Vagina (tissue), 2 donors: Measurements from ENCODE around the gene RTCB. TPM values are rescaled to one million over a fixed set of nuclear protein-coding genes. Genes with fewer than 3 reads are reported as not detected.

Source experiments
- DNase-seq, 2 donors: peaks; one replicate each; pipeline ENCODE4 v3.0.0-alpha.2; 2017; ENCODE audit errors: extremely low spot score in 2 of 2
- H3K27ac ChIP-seq: fragments of 200-600 bp; sonication (generic); one replicate; pipeline ENCODE4 v1.5.1; 2019
- H3K27me3 ChIP-seq: fragments of 200-600 bp; sonication (generic); one replicate; pipeline ENCODE4 v1.5.1; 2019
- H3K36me3 ChIP-seq, 2 donors: fragments of 200-600 bp; sonication (generic); one replicate each; pipeline ENCODE4 v1.5.1; 2017 to 2019
- H3K4me1 ChIP-seq: fragments of 200-600 bp; sonication (generic); one replicate; pipeline ENCODE4 v1.5.1; 2019
- H3K4me3 ChIP-seq, 2 donors: fragments of 200-600 bp; sonication (generic); 1 replicate in 1 of 2; 2 replicates in 1 of 2; pipeline ENCODE4 v1.5.1; 2016 to 2019
- H3K9me3 ChIP-seq: fragments of 200-600 bp; sonication (generic); one replicate; pipeline ENCODE4 v1.5.1; 2019
- CTCF ChIP-seq, 3 experiments: fragments of 450-650 bp in 2 of 3; fragments of 200-600 bp in 1 of 3; sonication (generic) in 1 of 3; IDR thresholded peaks; one replicate each; pipeline ENCODE4 v1.5.1; 2017 to 2019; ENCODE audit warnings: antibody characterized with exemption in 3 of 3, mild to moderate bottlenecking in 2 of 3, moderate library complexity in 2 of 3
- POLR2A ChIP-seq, 2 donors: fragments of 450-650 bp; IDR thresholded peaks; one replicate each; pipeline ENCODE4 v1.6.1; 2017; ENCODE audit warnings: antibody characterized with exemption in 2 of 2, mild to moderate bottlenecking in 2 of 2, moderate library complexity in 2 of 2
- POLR2AphosphoS5 ChIP-seq, 2 donors: sonication (generic); formaldehyde crosslinking; IDR thresholded peaks; one replicate each; pipeline ENCODE4 v1.9.0; 2017; ENCODE audit warnings: antibody characterized with exemption in 2 of 2, mild to moderate bottlenecking in 2 of 2, low read depth in 1 of 2; ENCODE audit not compliant: insufficient read depth in 1 of 2
- intact Hi-C: fragments of 100-400 bp; cut with DNase I; formaldehyde crosslinking; loops from one replicate; pipeline ENCODE4 v1.15.1; 2023
- total RNA-seq: library from RNA; depleted of rRNA; stranded (reverse); fragments of >200 nt; gene quantifications from one replicate; pipeline ENCODE4 v1.2.3, GENCODE V29; 2016

Gene RTCB
- total RNA-seq, 1 donor from 2014 or later, result 42.2 TPM

GRCh38 chr22:32417906-32418305 lies 5.9 kb upstream of the RTCB start:
- Histone ChIP-seq H3K4me1 (no peaks in the 10 kb centered on the region), H3K36me3 (no peaks in the 10 kb centered on the region)
- intact Hi-C loops, result no loop called here

GRCh38 chr22:32416556-32417085 lies 4.6 kb upstream of the RTCB start:
- H3K27ac ChIP-seq, result no peak overlapping the region
- H3K27me3 ChIP-seq, result no peaks in the 10 kb centered on the region
- H3K9me3 ChIP-seq, result no peaks in the 10 kb centered on the region
- no peak for DNase-seq
- H3K4me1 ChIP-seq, result peaks cover 6% of the 10 kb centered on the region
- intact Hi-C loops, result no loop called here
- no peak overlapping the region for H3K4me3 ChIP-seq
- TF ChIP-seq CTCF (IDR thresholded peaks at IDR 0.05) (no peak), POLR2AphosphoS5 (IDR thresholded peaks at IDR 0.05; ENCODE audit: insufficient read depth in 1 of 2, low read depth in 1 of 2) (no peak), POLR2A (IDR thresholded peaks at IDR 0.05) (no peak)
- no peaks in the 10 kb centered on the region for H3K36me3 ChIP-seq

More at GRCh38 chr22:32417906-32418305, 5.9 kb upstream of the RTCB start:
- Histone ChIP-seq H3K9me3 (no peaks in the 10 kb centered on the region), H3K4me3 (no peak overlapping the region), H3K27ac (no peak overlapping the region), H3K27me3 (no peaks in the 10 kb centered on the region)
- DNase-seq, result no peak
- TF ChIP-seq POLR2A (IDR thresholded peaks at IDR 0.05), result no peak
- TF ChIP-seq CTCF (IDR thresholded peaks at IDR 0.05), result no peak
- no peak for TF ChIP-seq POLR2AphosphoS5 (IDR thresholded peaks at IDR 0.05; ENCODE audit: insufficient read depth in 1 of 2, low read depth in 1 of 2)

- Histone ChIP-seq H3K4me3 (no peak overlapping the region), H3K27ac (no peak overlapping the region)
- DNase-seq, result no peak
These were observed 2.1 kb upstream of the RTCB start for GRCh38 chr22:32414191-32414590.

GRCh38 chr22:32413719-32414118 lies 1.7 kb upstream of the RTCB start:
- TF ChIP-seq POLR2AphosphoS5 (IDR thresholded peaks at IDR 0.05; ENCODE audit: insufficient read depth in 1 of 2, low read depth in 1 of 2), result no peak
- TF ChIP-seq POLR2A (IDR thresholded peaks at IDR 0.05), result no peak
- TF ChIP-seq CTCF (IDR thresholded peaks at IDR 0.05), result no peak
- intact Hi-C loops, result no loop called here

More at GRCh38 chr22:32414191-32414590, 2.1 kb upstream of the RTCB start:
- H3K9me3 ChIP-seq, result no peaks in the 10 kb centered on the region
- TF ChIP-seq POLR2AphosphoS5 (IDR thresholded peaks at IDR 0.05; ENCODE audit: insufficient read depth in 1 of 2, low read depth in 1 of 2), result no peak
- no peak for TF ChIP-seq POLR2A (IDR thresholded peaks at IDR 0.05)
- no peak for TF ChIP-seq CTCF (IDR thresholded peaks at IDR 0.05)
- no peaks in the 10 kb centered on the region for H3K27me3 ChIP-seq
- no peaks in the 10 kb centered on the region for H3K36me3 ChIP-seq
- H3K4me1 ChIP-seq, result peaks cover 29% of the 10 kb centered on the region
- intact Hi-C loops, result no loop called here

GRCh38 chr22:32411402-32411801 lies 645 bp downstream of the RTCB start:
- TF ChIP-seq POLR2AphosphoS5 (IDR thresholded peaks at IDR 0.05; ENCODE audit: insufficient read depth in 1 of 2, low read depth in 1 of 2), result no peak
- no peak for TF ChIP-seq POLR2A (IDR thresholded peaks at IDR 0.05)
- TF ChIP-seq CTCF (IDR thresholded peaks at IDR 0.05), result no peak
- DNase-seq, result no peak
- peak overlapping the region; percentile 75 to 93 for H3K4me3 ChIP-seq
- H3K27ac ChIP-seq, result peak overlapping the region; percentile 64
- no peaks in the 10 kb centered on the region for H3K27me3 ChIP-seq
- intact Hi-C loops, result no loop called here
- peaks cover 0 to 22% of the 10 kb centered on the region in 2 donors for H3K36me3 ChIP-seq
- H3K9me3 ChIP-seq, result no peaks in the 10 kb centered on the region
- peaks cover 32% of the 10 kb centered on the region for H3K4me1 ChIP-seq

More at GRCh38 chr22:32413719-32414118, 1.7 kb upstream of the RTCB start:
- Histone ChIP-seq H3K9me3 (no peaks in the 10 kb centered on the region), H3K4me1 (peaks cover 32% of the 10 kb centered on the region), H3K27me3 (no peaks in the 10 kb centered on the region), H3K4me3 (no peak overlapping the region), H3K27ac (no peak overlapping the region), H3K36me3 (peaks cover 0 to under 1% of the 10 kb centered on the region in 2 donors)
- DNase-seq, result no peak
